B cell (primary cell): ENCODE results near the gene GFI1B. TPM values are rescaled to one million over a fixed set of nuclear protein-coding genes. Genes with fewer than 3 reads are reported as not detected.

Experiments used
- ATAC-seq: fragments of 200-7000 bp; cut with Tn5 transposase; one replicate; pipeline ENCODE4 v1.10.0; 2021; ENCODE audit warnings: low read depth, mild to moderate bottlenecking, moderate number of reproducible peaks, moderate library complexity
- CTCF ChIA-PET: fragments of 350-600 bp; sonication (Branson Sonifier 250); formaldehyde crosslinking; loops from one replicate; lab custom pipeline; 2021; ENCODE audit warnings: antibody characterized with exemption, inconsistent platforms; lab: Charles Lee
- POLR2A ChIA-PET: fragments of 350-600 bp; sonication (Branson Sonifier 250); formaldehyde crosslinking; loops from one replicate; lab custom pipeline; 2021; ENCODE audit warnings: antibody characterized with exemption; lab: Charles Lee
- DNase-seq: peaks from one replicate; pipeline ENCODE4 v3.0.0; 2013
- H2AFZ ChIP-seq: 2 replicates; pipeline ENCODE4 v1.6.1; 2012; ENCODE audit warnings: mild to moderate bottlenecking, low read depth, low read length; ENCODE audit not compliant: insufficient read depth, poor library complexity, severe bottlenecking
- H3K27ac ChIP-seq, 2 donors: 1 replicate in 1 of 2; 2 replicates in 1 of 2; pipeline ENCODE4 v1.5.1; 2012 to 2013; ENCODE audit warnings: low read length in 2 of 2, mild to moderate bottlenecking in 2 of 2, moderate library complexity in 1 of 2
- H3K27me3 ChIP-seq, 4 experiments: fragments of 200-600 bp in 1 of 4; sonication (generic) in 1 of 4; replicated peaks in 1 of 4; 1 replicate in 2 of 4; 2 replicates in 2 of 4; pipeline versions ENCODE4 v1.6.1 to v1.7.0; 2013 to 2016; ENCODE audit warnings: low read length in 3 of 4, mild to moderate bottlenecking in 2 of 4, mixed read lengths in 1 of 4, moderate library complexity in 1 of 4; ENCODE audit not compliant: insufficient read depth in 4 of 4, control insufficient read depth in 3 of 4; ENCODE audit errors: control extremely low read depth in 1 of 4
- H3K36me3 ChIP-seq, 2 experiments: replicated peaks in 1 of 2; 1 replicate in 1 of 2; 2 replicates in 1 of 2; pipeline versions ENCODE4 v1.6.1 to v1.7.1; 2013; ENCODE audit warnings: low read length in 1 of 2; ENCODE audit not compliant: insufficient read depth in 2 of 2, control insufficient read depth in 1 of 2; ENCODE audit errors: control extremely low read depth in 1 of 2, extremely low read depth in 1 of 2
- H3K4me1 ChIP-seq, 2 donors: fragments of 200-600 bp in 1 of 2; sonication (generic) in 1 of 2; 1 replicate in 1 of 2; 2 replicates in 1 of 2; pipeline versions ENCODE4 v1.5.1 to v1.6.1; 2013 to 2017; ENCODE audit warnings: low read length in 2 of 2; ENCODE audit not compliant: control insufficient read depth in 2 of 2, insufficient read depth in 2 of 2
- H3K4me2 ChIP-seq: replicated peaks from 2 replicates; pipeline ENCODE3; 2012; ENCODE audit warnings: mild to moderate bottlenecking, low read depth, low read length; ENCODE audit not compliant: poor library complexity, severe bottlenecking
- H3K4me3 ChIP-seq, 5 experiments: fragments of 200-600 bp in 1 of 5; sonication (generic) in 1 of 5; 1 replicate in 3 of 5; 2 replicates in 2 of 5; pipeline versions ENCODE4 v1.5.1 to v1.7.0; 2011 to 2016; ENCODE audit warnings: low read length in 4 of 5, mild to moderate bottlenecking in 4 of 5, low read depth in 2 of 5, control low read depth in 1 of 5, moderate library complexity in 1 of 5; ENCODE audit not compliant: insufficient read depth in 1 of 5; ENCODE audit errors: control extremely low read depth in 1 of 5, extremely low read depth in 1 of 5
- H3K79me2 ChIP-seq: fragments of 200-600 bp; sonication (generic); one replicate; pipeline ENCODE4 v1.6.0; 2016; ENCODE audit warnings: low read length; ENCODE audit not compliant: control insufficient read depth, insufficient read depth
- H3K9ac ChIP-seq: fragments of 200-600 bp; sonication (generic); 2 replicates; pipeline ENCODE4 v1.6.1; 2017; ENCODE audit warnings: mild to moderate bottlenecking, low read length, moderate library complexity
- H3K9me3 ChIP-seq, 3 donors: one replicate each; pipeline versions ENCODE4 v1.6.1 to v1.7.1; 2013; ENCODE audit warnings: low read length in 2 of 3; ENCODE audit not compliant: control insufficient read depth in 2 of 3, insufficient read depth in 1 of 3; ENCODE audit errors: control extremely low read depth in 1 of 3
- H4K20me1 ChIP-seq: 2 replicates; pipeline ENCODE4 v1.6.0; 2012; ENCODE audit warnings: mild to moderate bottlenecking, low read length; ENCODE audit not compliant: insufficient read depth, control insufficient read depth, poor library complexity, severe bottlenecking
- H3K27ac Mint-ChIP-seq: one replicate; pipeline ENCODE4 v1.8.0; 2021; ENCODE audit warnings: mixed read lengths
- H3K27me3 Mint-ChIP-seq: one replicate; pipeline ENCODE4 v1.8.0; 2021; ENCODE audit warnings: mixed read lengths
- H3K4me1 Mint-ChIP-seq: one replicate; pipeline ENCODE4 v1.8.0; 2021; ENCODE audit warnings: mixed read lengths
- H3K4me3 Mint-ChIP-seq: one replicate; pipeline ENCODE4 v1.8.0; 2021; ENCODE audit warnings: mixed read lengths
- H3K9me3 Mint-ChIP-seq: one replicate; pipeline ENCODE4 v1.8.0; 2022; ENCODE audit warnings: mixed read lengths; ENCODE audit not compliant: insufficient read depth
- EZH2 ChIP-seq: IDR thresholded peaks from 2 replicates; pipeline ENCODE4 v1.6.1; 2012; ENCODE audit warnings: borderline replicate concordance, low read depth, mild to moderate bottlenecking, moderate library complexity, low read length; ENCODE audit not compliant: insufficient read depth, poor library complexity, severe bottlenecking
- WGBS: methylation state at CpG from one replicate; pipeline ENCODE4 v1.1.5; 2013; ENCODE audit warnings: missing lambda C conversion rate; ENCODE audit not compliant: insufficient coverage; 5-methylcytosine and 5-hydroxymethylcytosine counted together
- intact Hi-C: fragments of 100-400 bp; cut with micrococcal nuclease; formaldehyde crosslinking; loops from one replicate; pipeline ENCODE4 v1.10.0; 2022
- polyA plus RNA-seq: library from polyadenylated mRNA; depleted of rRNA; stranded (reverse); fragments of >200 nt; gene quantifications from 2 replicates; pipeline ENCODE4 v1.2.3, GENCODE V29; 2012
- total RNA-seq, 2 donors: library from RNA; stranded (reverse); fragments of 120-200 nt in 1 of 2; gene quantifications; 1 replicate in 1 of 2; 2 replicates in 1 of 2; pipeline versions ENCODE4 v1.2.3 to v1.2.4, GENCODE V29; 2013 to 2022
- TF ChIP-seq, protein P1 (sequence below): fragments of 200-600 bp; IDR thresholded peaks from one replicate; pipeline ENCODE4 v1.8.0; 2022; ENCODE audit warnings: antibody characterized with exemption, mild to moderate bottlenecking

Gene GFI1B
- total and polyA plus RNA-seq, 2 donors (not counting 1 experiment from before 2014, with no cell fraction given), result 0.09 TPM; not detected in 1

GRCh38 chr9:132955123-132955522 lies 23.4 kb upstream of the GFI1B start:
- Histone ChIP-seq H4K20me1 (no peaks in the 10 kb centered on the region), H3K36me3 (no peaks in the 10 kb centered on the region), H3K27me3 (no peaks in the 10 kb centered on the region), H3K4me3 (no peak overlapping the region), H3K79me2 (no peaks in the 10 kb centered on the region), H3K4me1 (no peaks in the 10 kb centered on the region), H2AFZ (no peak overlapping the region), H3K4me2 (no peak overlapping the region), H3K9me3 (peaks cover 0 to 28% (median 14%) of the 10 kb centered on the region in 3 donors), H3K9ac (no peak overlapping the region), H3K27ac (no peak overlapping the region)
- peaks cover 26% of the 10 kb centered on the region for H3K27me3 Mint-ChIP-seq
- ChIA-PET POLR2A (no interaction called here), CTCF (no interaction called here)
- 100% methylated on average over 1 of the region's 2 CpGs for WGBS
- DNase-seq (no peak), ATAC-seq (no peak)
- no peak for TF ChIP-seq EZH2
- TF ChIP-seq, protein P1, sequence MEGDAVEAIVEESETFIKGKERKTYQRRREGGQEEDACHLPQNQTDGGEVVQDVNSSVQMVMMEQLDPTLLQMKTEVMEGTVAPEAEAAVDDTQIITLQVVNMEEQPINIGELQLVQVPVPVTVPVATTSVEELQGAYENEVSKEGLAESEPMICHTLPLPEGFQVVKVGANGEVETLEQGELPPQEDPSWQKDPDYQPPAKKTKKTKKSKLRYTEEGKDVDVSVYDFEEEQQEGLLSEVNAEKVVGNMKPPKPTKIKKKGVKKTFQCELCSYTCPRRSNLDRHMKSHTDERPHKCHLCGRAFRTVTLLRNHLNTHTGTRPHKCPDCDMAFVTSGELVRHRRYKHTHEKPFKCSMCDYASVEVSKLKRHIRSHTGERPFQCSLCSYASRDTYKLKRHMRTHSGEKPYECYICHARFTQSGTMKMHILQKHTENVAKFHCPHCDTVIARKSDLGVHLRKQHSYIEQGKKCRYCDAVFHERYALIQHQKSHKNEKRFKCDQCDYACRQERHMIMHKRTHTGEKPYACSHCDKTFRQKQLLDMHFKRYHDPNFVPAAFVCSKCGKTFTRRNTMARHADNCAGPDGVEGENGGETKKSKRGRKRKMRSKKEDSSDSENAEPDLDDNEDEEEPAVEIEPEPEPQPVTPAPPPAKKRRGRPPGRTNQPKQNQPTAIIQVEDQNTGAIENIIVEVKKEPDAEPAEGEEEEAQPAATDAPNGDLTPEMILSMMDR, result no peak
- H3K4me3 Mint-ChIP-seq, result no peak overlapping the region
- H3K9me3 Mint-ChIP-seq, result peaks cover 8% of the 10 kb centered on the region
- no peaks in the 10 kb centered on the region for H3K4me1 Mint-ChIP-seq
- intact Hi-C loops, result no loop called here
- no peak overlapping the region for H3K27ac Mint-ChIP-seq

DNA sequence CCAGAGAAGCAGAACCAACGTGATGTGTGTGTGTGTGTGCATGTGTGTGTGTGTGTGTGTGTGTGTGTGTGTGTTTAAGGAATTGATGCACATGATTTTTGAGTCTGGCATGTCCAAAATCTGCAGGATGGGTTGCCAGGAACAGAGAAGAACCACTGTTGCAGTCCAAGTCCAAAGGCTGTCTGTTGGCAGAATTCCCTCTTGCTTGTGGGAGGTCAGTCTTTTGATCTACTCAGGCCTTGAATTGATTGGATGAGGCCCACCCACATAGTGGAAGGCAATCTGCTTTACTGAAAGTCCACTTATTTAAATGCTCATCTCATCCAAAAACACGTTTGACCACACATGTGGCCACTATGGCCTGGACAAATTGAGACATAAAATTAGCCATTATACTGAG lies 22.7 kb upstream of the GFI1B start:
- POLR2A ChIA-PET, result no interaction called here

More for the DNA sequence above, 22.7 kb upstream of the GFI1B start:
- Histone ChIP-seq H3K36me3 (no peaks in the 10 kb centered on the region), H3K4me2 (no peak overlapping the region), H3K27ac (no peak overlapping the region), H3K79me2 (no peaks in the 10 kb centered on the region), H2AFZ (no peak overlapping the region), H3K27me3 (no peaks in the 10 kb centered on the region), H3K9ac (no peak overlapping the region), H4K20me1 (no peaks in the 10 kb centered on the region), H3K4me3 (no peak overlapping the region), H3K9me3 (peaks cover 0 to 28% (median 14%) of the 10 kb centered on the region in 3 donors), H3K4me1 (no peaks in the 10 kb centered on the region)
- Mint-ChIP-seq H3K27me3 (peaks cover 28% of the 10 kb centered on the region), H3K27ac (no peak overlapping the region), H3K4me1 (no peaks in the 10 kb centered on the region), H3K9me3 (peaks cover 8% of the 10 kb centered on the region), H3K4me3 (no peak overlapping the region)
- CTCF ChIA-PET, result no interaction called here
- no peak for TF ChIP-seq EZH2
- TF ChIP-seq, protein P1, result no peak
- ATAC-seq, result no peak
- 100% methylated on average over 1 of the region's 2 CpGs for WGBS
- DNase-seq, result no peak
- intact Hi-C loops, result no loop called here
